GM19372 (cell line): ENCODE results near the gene THSD4.

Experiments
- ATAC-seq: cut with Tn5 transposase; IDR thresholded peaks from one replicate; pipeline ENCODE4 v1.9.1; 2021; ENCODE audit warnings: mild to moderate bottlenecking, low read depth, moderate library complexity; ENCODE audit not compliant: unreplicated experiment

The THSD4 gene

DNA sequence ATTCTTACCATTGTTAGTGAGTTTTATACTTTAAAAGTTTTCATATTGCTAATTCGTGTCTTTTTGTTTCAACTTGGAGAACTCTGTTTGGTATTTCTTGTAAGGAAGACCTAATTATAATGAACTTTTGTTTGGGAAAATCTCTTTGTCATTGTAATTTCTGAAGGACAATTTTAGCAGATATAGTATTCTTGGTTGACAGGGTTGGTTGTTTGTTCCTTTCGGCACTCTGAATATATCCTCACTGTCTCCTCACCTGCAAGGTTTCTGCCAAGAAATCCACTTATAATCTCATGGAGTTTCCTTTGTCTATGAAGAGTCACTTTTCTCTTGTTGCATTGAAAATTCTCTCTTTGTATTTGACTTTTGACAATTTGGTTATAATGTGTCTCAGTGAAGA is 469.9 kb downstream of the THSD4 start:
- no peak for ATAC-seq

DNA sequence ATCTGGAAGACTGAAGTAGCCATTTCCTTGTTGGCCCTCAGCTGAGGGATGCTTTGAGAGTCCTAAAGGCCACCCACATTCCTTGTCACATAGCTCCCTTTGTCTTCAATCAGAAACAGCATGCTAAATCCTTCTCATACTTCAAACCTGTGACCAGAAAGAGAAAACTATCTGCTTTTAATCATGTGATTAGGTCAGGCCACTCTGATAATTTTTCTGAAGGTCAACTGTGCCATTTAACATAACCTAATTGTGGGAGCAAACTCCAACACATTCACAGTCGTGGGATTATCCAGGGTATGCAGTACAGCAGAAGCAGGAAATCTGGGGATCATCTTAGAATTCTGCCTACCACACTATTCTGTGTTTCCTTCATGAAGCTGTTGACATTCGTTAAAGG is 471.2 kb downstream of the THSD4 start:
- ATAC-seq: no peak

DNA sequence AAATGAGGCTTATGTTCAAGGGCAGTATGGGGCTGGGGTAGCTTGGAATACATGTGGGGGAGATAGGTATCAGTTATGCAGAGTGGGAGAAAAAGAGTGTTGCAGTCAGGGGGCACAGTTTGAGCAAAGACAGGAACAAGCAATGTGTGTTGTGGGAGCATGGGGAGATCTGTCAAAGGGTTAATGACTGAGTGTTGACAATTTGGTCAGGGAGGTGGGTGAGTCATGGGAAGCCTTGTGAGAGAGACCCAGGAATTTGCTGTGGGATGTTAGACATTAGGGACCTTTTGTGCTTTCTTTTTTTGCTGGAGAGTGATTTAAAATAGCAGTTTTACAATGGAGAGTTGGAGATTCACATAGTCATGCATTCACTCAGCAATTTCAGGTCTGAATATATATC is 473.5 kb downstream of the THSD4 start:
- no peak for ATAC-seq

DNA sequence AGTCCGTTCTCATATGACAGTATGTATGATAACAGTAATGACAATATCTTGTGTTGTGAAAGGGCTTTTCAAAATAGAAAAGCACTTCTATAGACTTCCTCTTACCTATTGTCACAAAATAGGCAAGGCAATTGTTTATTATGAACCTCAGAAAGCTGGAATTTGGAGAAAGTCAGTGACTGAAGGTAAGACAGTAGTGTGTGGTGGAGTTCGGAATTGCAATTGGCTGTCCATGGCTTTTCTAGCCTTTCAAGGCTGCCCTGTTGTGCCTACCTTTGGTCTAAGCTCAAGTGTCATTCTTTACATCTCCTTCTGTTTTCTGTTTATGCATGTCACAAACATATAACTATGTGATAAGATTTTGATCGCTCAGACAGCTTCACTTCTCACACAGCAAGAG is 475.8 kb downstream of the THSD4 start:
- no peak for ATAC-seq

DNA sequence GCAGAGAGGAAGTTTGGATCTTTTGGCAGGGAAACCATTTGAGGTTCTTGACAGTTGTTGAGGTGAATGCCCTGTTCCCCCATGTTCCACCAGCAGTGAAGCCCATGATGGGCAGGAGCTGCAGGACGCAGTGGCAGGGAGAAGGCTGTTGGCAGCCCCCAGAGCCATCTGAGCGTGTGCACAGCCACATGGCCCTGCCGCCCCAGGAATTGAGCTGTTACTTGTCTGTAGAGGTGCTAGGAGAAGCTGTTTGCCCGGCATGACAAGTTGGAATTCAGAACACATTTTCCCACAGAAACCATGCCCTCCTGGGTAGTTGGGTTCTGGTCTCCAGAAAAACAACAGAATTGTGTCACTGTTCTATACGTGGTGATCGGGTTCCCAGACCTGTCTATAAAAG is 476.9 kb downstream of the THSD4 start:
- ATAC-seq: no peak

DNA sequence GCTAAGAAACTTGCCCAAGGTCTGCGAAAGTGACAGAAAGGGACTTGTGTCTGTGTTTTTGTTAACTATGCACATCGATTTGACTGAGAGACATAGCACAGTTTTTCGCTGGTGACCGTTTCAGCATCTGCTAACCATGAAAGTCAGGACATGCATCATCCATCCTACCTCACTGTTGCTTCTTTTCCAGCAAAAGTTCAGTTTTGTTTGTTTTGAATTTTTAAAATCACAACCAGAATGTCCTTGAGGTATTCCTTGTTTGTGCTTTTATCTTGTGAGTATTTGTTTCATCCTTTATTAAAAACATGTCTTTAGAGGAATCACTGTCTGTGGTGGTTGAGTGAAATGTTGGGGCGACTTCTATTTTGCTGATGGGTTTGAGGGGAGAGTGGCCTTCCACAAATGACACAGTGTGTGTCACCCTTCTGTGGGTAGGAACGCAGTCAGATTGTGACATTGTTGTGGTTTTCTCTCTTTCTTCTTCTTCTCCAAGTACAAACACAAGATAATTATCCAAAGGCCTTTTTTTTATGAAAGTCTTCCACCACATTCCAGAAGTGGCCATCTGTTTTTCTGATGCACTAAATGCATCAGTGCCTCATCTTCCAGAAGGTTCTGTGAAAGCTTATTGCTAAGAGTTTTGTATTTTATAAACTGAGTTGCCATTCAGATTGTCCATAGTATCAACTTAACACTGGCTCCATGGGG is 480.7 kb downstream of the THSD4 start:
- ATAC-seq: no peak

DNA sequence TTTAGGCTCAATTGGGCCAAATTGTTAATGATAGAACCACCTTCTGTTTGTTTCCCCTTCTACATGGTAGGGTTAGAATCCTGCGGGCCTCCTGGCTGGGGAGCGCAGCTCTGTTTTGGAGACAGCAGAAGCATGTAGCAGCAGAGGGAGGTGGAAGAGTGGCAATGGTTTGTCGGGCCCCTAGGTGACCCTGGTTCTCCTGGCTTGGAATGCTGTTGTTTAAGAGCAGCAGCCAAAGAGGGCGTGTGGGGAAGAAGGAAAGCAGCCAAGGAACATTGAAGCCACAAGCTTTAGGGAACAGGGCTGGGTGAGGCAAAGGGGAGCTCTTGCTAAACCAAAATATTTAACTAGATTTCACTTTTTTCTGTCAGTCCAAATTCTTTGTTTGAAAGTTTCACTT is 481.4 kb downstream of the THSD4 start:
- ATAC-seq: no peak

DNA sequence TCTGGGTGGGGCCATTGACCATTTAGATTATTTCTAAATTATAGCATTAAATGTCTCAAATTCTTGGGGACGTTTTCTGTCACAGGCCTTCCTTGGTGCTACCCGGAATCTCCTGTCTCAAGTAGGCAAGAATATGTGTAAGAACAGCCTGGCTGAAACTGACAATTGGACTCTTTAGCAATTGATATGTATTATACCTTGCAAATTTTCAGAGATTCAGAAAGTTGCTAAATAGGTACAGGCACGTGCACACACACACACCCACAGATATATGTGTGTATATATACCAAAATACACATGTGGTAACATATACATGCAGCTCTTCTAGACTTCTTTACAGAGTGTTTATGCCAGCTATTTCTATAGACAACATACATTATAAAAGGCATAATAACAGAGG is 481.9 kb downstream of the THSD4 start:
- no peak for ATAC-seq

DNA sequence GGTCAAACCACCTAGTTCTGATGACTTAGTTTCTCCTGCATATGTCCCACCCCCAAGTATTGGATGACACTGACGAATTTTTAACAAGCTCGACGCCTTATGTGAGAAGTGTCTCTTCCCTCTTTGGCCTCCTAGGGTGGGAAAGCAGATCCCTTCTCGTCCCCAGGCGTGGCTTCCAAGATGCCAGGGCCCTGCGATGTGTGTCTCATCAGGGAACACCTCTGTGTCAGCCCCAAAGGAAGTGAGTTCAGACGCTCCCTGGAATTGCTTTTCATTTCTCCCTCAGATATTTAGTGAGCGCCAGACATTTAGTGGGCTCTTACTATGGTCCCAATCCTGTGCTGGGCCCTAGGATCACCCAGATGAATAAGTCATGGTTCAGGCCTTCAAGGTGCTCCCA is 482.4 kb downstream of the THSD4 start:
- ATAC-seq: no peak

DNA sequence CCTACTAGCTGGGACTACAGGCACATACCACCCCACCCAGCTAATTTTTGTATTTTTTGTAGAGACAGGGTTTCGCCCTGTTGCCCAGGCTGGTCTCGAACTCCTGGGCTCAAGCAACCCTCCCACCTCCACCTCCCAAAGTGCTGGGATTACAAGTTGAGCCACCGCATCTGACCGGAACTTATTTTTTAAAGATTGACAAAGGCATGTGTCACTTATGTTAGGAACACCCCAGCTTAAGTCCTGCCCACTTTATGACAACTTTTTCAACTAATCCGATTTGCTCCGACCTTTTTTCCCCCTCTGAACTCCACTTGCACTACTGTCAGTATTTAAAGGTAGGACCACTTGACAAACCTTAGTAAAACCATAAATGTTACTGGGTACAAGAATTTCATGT is 483.5 kb downstream of the THSD4 start:
- no peak for ATAC-seq

DNA sequence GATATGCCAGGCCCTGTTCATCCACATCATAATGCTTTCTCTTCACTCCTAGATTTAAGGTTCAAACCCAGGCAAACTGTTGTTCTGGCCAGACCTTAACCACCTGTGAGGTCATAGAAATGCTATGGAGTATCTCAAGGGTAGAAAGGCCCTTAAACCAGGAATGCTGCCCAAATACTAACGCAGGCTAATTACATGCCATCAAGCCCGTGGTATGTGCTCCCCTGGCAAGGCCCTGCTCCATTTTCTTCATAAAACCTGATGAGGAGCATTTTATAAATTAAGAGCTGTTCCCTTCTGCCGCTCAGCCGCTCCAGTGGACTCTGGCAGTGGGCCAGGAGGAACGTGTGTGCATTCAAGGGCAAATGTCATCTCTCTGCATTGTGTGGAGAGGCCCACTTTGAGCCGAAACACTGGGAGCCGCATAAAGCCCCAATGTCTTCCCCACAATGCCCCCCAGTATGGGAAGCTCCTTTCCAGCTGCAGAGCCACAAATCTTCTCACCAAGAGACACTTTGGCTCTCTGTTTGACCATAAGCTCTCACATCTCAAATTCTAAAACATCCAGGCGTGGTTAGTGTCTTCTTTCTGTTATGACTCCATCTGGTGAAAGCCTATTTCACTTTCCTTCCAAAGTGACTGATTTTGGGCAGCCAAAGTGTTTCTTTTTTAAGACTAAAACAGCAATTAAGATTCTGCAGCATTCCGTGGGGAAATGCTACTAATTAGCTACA is 484.3 kb downstream of the THSD4 start:
- ATAC-seq: no peak

DNA sequence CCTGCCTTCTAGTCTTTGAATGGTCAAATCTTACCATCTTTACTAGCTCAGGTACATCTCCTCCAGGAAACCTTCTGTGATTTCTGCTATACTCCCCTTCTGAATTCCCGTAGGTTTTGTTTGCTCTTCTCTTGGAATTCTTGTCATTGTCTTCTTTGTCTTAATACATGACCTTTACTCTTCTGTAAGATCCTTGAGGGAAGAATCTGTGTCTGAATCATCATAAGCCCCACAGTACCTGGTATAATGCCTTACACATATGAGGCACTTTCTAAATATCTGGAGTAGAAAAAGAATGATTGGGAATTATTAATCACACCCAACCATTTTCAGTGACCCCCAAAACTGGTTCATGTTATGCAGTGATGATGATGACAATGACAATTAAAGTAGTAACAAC is 485.0 kb downstream of the THSD4 start:
- no peak for ATAC-seq

DNA sequence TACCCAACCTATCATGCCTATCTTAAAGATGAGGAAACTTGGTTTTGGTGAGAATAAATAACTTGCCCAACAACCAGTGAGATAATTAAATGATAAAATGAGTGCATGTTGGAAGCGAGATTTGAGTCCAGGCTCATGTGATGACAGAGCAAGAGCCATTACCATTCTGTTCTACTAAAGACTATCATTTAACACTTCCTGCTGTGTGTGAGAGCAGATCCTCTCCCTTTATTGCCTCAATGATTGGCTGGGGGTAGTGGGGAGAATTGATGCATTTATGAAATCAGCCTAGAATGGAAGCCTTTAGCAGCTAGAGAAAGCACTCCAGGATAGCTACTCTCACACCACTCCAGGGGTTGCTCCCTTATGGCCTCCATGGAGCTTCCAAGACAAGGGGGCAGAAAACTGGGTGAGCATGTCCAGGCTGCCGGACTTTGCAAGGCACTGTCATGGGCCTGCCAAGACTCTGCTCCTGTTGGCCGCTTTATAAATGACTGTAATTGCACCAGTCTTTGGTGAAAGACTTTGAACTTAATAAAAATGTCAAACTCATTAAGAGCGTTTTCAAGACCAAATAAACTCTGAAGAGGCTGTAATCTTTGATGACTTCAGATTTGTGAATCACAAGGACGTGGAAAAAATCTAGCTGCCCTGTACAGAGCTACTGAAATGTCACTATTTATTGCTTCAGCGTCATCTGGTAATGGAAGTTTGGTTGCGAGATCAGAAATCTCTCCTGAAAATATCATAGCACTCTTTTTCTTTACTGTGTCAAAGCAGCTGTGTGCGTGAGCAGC is 486.0 kb downstream of the THSD4 start:
- no peak for ATAC-seq

DNA sequence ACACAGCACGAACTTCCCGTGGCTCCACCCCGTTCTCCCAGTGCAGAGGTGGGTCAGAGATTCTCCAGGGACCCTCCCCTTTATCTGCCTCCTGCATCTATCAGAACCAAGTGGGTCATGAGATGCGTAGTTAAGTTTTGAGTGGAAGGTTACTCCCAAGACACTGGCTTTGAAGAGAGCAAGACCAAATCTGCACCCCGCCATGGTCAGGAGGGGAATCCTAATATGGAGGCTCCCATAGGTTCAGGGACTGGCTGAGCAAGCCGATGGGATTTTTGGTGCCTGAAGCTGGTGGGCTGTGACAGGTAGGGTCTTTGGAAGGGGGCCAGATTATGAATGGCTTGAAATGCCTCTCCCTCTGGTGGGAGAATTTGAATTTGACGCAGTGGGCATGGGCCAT is 488.1 kb downstream of the THSD4 start:
- no peak for ATAC-seq

DNA sequence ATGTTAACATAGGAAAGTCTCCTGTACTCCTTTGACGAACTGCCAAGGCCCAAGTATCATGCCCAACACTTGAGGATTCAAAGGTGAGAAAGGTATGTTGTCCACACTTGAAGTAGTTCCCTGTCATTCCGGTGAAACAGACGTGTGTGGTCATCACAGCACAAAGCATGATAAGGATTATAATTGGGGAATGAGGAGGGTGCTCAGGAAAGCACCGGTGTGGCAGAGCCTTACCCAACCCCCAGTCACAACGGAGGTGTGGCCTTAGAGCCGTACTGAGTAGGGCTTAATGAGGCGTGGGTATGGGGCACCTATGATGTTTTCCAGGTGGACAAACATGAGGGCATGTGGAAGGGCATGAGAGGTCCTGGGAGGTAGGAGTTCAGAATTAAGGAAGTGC is 492.1 kb downstream of the THSD4 start:
- no peak for ATAC-seq

DNA sequence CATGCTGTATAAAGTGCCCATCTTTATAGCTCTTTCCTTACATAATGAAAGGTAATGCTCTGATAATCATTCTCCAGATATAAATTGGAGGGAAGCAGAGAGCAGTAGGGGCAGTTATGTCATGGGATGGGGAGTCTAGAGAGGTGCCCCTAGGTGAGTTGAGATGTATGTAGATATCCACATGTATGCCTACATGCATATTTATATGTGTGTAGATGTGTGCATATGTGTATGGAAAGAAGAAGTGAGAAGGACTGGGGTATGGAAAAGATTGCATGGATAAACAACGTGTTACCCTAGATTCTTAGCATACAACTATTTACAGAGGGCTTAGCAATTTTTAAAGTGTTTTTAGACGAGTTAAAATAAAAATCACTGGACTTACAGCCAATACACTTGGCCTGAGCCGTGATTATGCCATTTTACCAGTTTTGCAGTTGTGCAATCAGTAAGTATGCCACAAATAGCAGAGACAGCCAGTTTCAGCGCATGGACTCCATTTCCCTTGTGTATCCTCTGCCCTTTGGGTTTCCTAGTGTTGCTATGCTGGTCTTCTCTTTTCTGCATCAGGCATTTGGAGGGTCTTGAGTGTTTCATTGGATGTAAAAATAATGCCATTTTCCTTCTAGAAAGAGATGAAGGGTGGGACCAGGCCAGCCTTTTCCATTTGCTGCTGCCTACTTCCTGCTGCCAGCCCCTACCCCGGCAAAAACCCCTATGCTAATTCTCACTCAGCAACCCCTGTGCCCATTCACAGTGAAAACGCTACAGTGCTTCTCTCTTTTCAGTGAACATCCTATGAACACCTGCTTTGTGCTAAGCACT is 495.7 kb downstream of the THSD4 start:
- no peak for ATAC-seq

DNA sequence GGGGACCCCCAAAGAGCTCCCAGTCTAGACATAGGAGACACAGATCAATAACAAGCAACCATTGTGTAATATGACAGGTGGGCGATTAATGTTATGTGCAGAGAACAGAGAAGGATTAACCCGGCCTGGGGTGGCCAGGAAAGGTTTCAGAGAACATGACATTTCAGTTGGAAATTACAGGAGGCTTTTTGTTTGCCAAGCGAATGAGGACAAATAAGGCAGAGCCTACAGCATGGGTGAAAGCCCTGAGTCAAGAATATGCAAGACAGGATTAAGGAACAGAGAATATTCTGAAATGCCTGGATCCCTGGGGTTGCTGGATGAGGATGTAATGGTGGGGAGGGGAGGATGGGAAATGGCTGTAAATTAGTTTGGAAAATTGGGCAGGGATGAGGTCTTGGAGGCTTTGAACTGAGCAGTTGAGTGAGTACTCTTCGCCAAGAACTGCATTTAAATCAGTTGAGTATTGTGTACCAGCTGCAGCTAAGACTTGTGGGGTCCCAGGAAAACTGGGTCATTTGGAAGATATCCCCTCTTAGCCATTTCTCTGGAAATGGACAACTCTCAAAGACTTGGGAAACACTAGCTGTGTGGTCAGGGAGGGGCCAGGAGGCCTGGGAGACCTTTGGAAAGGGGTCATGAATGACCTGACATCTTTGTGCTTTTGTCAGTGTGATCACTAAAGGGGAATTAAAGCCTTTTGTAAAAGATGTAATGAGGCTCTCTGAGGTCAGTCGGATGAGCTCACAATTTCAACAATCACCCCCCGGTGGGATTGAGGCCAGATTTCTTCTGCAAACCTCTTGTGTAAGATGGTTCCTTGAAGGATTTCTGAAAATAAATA is 496.5 kb downstream of the THSD4 start:
- ATAC-seq: no peak

DNA sequence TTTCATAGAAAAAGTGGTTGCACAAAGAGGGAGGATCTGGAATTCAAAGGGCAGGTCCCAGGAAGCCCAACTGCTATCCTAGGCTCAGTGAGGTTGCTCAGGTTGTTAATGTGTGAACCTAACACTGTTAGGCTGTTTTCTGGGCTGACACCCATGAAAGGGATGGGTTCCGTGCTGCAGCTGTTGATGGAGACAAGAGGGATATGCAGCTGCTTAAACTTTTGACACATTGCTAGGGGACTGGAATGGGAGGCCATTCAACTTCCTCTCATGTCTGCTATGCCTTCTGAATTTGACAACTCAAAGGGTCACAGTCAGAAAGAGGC is 497.1 kb downstream of the THSD4 start:
- no peak for ATAC-seq

DNA sequence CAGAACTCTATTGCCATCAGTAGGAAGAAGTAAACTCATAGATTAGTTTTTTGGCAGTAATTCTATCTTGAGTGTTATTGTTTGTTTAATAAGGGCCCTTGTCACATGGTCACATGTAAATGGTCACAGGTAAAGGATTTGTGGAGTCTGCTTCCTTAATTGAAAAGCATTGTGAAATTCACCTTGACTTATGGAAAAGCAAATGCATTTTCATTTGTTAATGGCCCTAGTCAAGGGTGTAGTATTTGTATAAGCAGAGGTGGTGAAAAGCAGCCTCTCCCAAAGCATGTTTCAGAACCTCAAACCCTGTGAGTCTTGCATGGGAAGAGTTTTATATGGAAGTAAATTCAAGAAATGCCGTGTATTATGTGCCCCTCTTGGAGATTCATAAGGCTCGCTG is 497.6 kb downstream of the THSD4 start:
- ATAC-seq: no peak

DNA sequence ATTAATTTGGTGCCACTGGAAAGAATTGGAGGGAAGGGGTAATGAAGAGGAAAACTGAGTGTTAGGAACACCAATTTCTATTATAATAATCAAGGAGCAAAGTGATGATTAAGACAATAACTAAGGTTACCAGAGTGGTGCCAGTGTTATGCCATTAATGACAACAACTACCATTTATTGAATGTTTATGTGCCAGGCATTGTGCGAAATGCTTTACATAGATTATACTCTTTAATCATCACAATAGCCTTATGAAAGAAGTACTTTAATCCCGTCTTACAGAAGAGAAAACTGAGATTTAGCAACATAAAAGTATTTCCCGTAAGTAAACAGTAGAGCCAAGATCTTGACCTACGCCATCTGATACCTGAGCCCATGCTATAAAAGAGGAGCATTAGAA is 507.8 kb downstream of the THSD4 start:
- no peak for ATAC-seq
